Retinal pigment epithelial cell (primary cell): ENCODE measurements around the gene ADAMTS6.
A peak's percentile ranks its signal among the peaks of the same experiment; 100 is the strongest.

Experiments used
- DNase-seq: peaks from one replicate; pipeline ENCODE4 v3.0.0-alpha.2; 2010; ENCODE audit warnings: low read depth
- H3K4me3 ChIP-seq: 2 replicates; pipeline ENCODE4 v1.5.1; 2011; ENCODE audit warnings: mild to moderate bottlenecking, low read length, control low read depth, moderate library complexity
- TF ChIP-seq, protein P1 (sequence below): conservative IDR thresholded peaks from 2 replicates; pipeline ENCODE4 v1.5.1; 2011; ENCODE audit warnings: low read depth, low read length, control low read depth, inconsistent platforms

ADAMTS6 gene

DNA sequence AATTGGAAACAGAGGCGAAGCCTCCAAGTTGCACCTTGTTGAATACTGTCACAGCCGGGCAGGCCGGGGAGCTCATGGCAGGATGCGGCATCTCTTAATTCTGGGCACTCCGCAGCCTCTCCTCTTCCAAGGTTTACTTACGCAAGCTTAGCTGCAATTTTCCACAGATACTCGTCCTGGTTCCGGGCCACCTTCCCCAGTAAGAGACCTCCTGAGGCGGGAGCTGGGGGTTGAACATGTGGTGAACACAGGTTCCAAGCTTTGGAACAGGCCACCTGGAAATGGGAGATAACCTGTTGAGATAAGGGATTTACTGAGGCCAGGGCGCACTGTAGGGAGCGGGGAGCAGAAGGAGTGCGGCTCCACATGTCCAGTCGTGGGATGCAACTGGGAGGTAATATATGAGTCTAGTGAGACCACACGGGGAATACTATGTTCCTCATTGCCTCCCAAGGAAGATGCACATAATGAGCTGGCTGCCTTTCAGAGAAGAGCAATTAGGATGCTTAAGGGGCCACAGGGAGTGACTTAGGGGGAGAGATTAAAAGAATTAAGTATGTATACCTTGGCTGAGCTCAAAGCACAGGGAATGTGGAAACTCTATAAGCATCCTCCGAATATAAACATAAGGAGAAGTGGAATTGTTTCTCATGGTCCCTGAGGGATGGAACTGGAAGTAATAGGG is 377.8 kb downstream of the ADAMTS6 start:
- peak overlapping the region; percentile 61 for H3K4me3 ChIP-seq
- no peak for DNase-seq
- TF ChIP-seq, protein P1, sequence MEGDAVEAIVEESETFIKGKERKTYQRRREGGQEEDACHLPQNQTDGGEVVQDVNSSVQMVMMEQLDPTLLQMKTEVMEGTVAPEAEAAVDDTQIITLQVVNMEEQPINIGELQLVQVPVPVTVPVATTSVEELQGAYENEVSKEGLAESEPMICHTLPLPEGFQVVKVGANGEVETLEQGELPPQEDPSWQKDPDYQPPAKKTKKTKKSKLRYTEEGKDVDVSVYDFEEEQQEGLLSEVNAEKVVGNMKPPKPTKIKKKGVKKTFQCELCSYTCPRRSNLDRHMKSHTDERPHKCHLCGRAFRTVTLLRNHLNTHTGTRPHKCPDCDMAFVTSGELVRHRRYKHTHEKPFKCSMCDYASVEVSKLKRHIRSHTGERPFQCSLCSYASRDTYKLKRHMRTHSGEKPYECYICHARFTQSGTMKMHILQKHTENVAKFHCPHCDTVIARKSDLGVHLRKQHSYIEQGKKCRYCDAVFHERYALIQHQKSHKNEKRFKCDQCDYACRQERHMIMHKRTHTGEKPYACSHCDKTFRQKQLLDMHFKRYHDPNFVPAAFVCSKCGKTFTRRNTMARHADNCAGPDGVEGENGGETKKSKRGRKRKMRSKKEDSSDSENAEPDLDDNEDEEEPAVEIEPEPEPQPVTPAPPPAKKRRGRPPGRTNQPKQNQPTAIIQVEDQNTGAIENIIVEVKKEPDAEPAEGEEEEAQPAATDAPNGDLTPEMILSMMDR, result no peak

DNA sequence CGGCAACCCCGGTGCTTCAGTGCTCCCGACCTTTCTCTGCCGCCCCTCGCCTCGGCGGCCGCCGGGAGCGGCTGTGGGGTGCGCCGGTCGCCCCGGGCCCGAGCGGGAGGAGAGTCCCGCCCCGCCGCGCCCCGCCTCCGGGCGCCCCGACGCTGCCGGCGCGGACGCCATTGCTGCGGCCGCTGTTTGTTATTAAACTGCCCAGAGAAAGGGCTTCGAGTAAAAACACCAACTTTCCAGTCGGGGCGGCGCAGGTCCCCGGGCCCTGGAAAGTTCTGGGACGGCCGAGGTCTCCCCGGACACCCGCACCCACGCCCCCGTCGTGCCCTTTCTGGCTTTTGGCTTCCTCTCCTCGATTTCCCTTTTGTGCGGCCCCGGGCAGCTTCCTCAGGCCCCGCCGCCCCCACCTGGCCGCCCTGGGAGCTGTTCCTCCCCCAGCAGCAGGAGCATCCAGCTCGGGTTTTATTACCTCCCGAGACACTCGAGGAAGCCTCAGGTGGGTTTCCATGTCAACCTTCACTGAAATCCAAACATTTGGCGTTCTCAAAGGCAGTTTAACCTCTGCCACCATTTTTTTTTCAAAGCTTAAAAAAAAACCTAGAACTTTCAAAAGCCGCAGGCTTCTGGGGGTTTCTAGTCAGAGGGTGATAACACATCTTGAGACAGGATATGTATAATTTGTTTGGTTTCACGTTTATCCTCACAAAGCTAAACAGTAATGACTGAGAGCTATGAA is 378.6 kb downstream of the ADAMTS6 start:
- peak overlapping the region; percentile 61 for H3K4me3 ChIP-seq
- no peak for DNase-seq
- TF ChIP-seq, protein P1, result peak; percentile 36

DNA sequence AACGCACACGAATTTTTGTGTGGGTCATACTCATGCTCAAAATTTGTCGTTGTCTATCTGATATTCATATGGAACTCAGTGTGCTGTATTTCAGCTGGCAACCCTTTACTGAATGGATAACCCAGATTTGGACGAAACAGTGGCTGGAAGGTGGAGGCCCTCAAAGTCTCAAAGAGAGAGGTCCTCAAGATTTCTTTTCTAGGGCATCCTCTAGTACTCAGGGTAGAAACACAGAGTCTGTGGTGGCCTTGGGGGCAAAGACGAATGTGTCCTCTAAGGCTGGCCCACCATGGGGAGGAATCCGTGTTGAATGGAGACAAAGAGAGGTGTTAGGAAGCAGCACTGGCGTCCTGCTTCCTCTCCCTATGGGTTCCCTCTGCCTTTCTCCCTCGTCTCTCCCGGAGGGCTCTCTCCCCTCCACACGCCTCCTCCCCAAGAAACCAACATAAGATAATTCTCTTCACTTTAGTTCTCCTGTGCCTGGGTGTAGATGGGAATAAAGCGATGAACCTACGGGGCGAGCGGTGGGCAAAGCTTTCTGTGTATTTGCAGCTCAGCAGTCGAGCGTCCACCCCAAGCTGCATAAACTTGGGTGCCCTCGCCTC is 379.2 kb downstream of the ADAMTS6 start:
- DNase-seq, result no peak
- TF ChIP-seq, protein P1, result no peak
- H3K4me3 ChIP-seq, result peak overlapping the region; percentile 61

DNA sequence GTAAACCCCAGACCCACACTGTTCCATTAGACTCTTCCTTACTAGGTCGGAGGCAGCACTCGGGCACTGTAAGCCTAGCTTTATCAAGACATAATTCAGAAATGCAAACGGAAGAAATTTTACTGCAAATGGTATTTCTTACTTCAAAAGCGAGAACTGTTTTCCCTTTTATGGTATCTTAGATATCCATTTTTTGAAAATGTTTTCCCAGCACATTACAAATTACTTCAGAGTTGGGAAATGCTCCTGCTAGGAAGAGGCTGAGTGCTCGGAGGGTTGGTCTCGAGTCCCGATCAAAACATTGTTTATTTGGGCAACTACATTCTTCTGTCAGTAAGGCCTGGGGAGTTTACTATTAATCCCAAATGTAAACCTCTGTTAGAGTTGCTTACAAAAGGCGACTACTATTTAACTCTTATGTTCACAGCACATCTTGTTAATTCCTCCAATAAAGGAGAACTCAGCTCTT is 380.1 kb downstream of the ADAMTS6 start:
- H3K4me3 ChIP-seq, result no peak overlapping the region
- TF ChIP-seq, protein P1, result no peak
- DNase-seq, result no peak

DNA sequence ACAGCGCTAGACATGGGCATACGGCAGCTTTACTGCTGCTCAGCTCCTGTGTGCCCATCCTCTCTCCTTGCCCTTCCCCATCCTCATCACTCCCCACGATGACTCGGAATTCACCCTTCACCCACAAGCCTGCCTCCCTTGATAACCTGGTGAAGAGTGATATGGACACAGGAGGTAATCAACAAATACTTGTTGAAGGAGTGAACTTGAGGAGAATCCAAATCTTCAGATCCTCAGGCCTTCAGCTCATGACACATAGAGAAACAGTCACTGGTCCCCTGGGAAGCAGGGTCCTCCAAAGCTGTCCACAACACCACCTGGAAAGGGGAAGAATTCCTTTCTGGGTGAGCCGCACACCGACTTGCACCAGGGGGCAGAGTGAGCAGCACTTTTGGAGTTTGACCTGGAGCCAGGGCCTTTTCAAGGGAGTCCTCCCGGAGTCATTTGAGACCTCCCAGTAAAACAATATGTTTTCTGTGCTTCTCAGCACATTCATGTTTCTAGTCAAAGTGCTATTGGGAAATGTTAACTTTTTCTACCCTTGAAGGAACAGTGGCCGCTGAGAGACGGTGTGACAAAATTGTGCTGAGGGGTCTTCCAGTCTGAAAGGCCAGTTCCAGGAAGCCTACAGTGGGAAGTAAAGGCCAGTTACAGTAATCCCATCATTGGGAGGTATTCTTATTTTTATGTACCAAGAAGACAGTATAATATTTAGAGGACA is 380.6 kb downstream of the ADAMTS6 start:
- TF ChIP-seq, protein P1, result peak; percentile 87
- H3K4me3 ChIP-seq, result no peak overlapping the region
- DNase-seq, result no peak
